Body of pancreas (tissue), 4 donors: ENCODE results near the gene ARHGAP1.

Source experiments
- POLR2A ChIP-seq, 3 donors: fragments of 450-650 bp; IDR thresholded peaks; one replicate each; pipeline ENCODE4 v1.6.1; 2016; ENCODE audit warnings: antibody characterized with exemption in 3 of 3, mild to moderate bottlenecking in 2 of 3
- TF ChIP-seq, protein P1 (sequence below), 7 experiments: fragments of 450-650 bp in 4 of 7; fragments of 200-600 bp in 3 of 7; sonication (generic) in 3 of 7; IDR thresholded peaks; one replicate each; pipeline ENCODE4 v1.5.1; 2016 to 2019; ENCODE audit warnings: antibody characterized with exemption in 7 of 7

DNA sequence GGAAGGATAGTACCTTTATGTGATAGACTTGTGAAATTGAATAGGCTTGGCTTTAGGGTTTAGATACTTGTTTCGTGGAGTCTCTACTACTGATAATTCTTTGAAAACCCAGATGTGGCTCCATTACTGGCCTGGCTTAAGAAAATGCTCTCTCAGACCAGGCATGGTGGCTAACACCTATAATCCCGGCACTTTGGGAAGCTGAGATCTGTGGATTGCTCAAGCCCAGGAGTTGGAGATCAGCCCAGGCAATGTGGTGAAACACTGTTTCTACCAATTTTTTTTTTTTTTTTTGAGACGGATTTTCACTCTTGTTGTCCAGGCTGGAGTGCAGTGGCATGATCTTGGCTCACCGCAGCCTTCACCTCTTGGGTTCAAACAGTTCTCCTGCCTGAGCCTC is 42.2 kb downstream of the ARHGAP1 start:
- TF ChIP-seq, protein P1, sequence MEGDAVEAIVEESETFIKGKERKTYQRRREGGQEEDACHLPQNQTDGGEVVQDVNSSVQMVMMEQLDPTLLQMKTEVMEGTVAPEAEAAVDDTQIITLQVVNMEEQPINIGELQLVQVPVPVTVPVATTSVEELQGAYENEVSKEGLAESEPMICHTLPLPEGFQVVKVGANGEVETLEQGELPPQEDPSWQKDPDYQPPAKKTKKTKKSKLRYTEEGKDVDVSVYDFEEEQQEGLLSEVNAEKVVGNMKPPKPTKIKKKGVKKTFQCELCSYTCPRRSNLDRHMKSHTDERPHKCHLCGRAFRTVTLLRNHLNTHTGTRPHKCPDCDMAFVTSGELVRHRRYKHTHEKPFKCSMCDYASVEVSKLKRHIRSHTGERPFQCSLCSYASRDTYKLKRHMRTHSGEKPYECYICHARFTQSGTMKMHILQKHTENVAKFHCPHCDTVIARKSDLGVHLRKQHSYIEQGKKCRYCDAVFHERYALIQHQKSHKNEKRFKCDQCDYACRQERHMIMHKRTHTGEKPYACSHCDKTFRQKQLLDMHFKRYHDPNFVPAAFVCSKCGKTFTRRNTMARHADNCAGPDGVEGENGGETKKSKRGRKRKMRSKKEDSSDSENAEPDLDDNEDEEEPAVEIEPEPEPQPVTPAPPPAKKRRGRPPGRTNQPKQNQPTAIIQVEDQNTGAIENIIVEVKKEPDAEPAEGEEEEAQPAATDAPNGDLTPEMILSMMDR (IDR thresholded peaks at IDR 0.05): no peak
- TF ChIP-seq POLR2A (IDR thresholded peaks at IDR 0.05): no peak
